Left renal cortex interstitium (tissue), 4 donors: ENCODE measurements around the gene APOBEC3C. TPM values are rescaled to one million over a fixed set of nuclear protein-coding genes. Genes with fewer than 3 reads are reported as not detected.
"Not testable (repeated sequence)": the region's sequence is repeated elsewhere in the genome, so short reads cannot be mapped to it uniquely, and the experiment has no call there.

ENCODE experiments used
- DNase-seq, 4 donors: peaks; one replicate each; pipeline ENCODE4 v3.0.0-alpha.2; 2013; ENCODE audit warnings: low read depth in 4 of 4, low spot score in 2 of 4, missing footprints in 1 of 4
- polyA plus RNA-seq, 4 donors: library from polyadenylated mRNA; unstranded; fragments of 120-200 nt; gene quantifications; one replicate each; pipeline ENCODE4 v1.2.1, GENCODE V29; 2013; ENCODE audit not compliant: insufficient read length in 4 of 4

The APOBEC3C gene
- polyA plus RNA-seq, 4 donors = 9.4 to 10.7 (median 10.2) TPM

GRCh38 chr22:39020021-39020651 is 6.1 kb downstream of the APOBEC3C start:
- not testable (repeated sequence) for DNase-seq

- no peak for DNase-seq
These were observed 7.6 kb downstream of the APOBEC3C start for GRCh38 chr22:39021552-39022250.

GRCh38 chr22:39024519-39025308 is 10.7 kb downstream of the APOBEC3C start:
- no peak for DNase-seq

GRCh38 chr22:39026509-39027150 is 12.6 kb downstream of the APOBEC3C start:
- no peak for DNase-seq

GRCh38 chr22:39027717-39028116 is 13.7 kb downstream of the APOBEC3C start:
- no peak for DNase-seq

- no peak for DNase-seq
These were observed 14.2 kb downstream of the APOBEC3C start for GRCh38 chr22:39028281-39028680.

- DNase-seq = no peak
These were observed 15.2 kb downstream of the APOBEC3C start for GRCh38 chr22:39029227-39029626.

GRCh38 chr22:39030705-39031104 is 16.6 kb downstream of the APOBEC3C start:
- DNase-seq = no peak

GRCh38 chr22:39031434-39032295 is 17.6 kb downstream of the APOBEC3C start:
- DNase-seq = not testable (repeated sequence)

GRCh38 chr22:39037071-39037470 is 23.0 kb downstream of the APOBEC3C start:
- not testable (repeated sequence) for DNase-seq

GRCh38 chr22:39039306-39040126 is 25.5 kb downstream of the APOBEC3C start:
- no peak for DNase-seq

GRCh38 chr22:39040155-39040537 is 26.1 kb downstream of the APOBEC3C start:
- DNase-seq = not testable (repeated sequence)

- DNase-seq = peak in 3 of 4 donors; percentile 17 to 26 (median 25)
These were observed 26.7 kb downstream of the APOBEC3C start, which contains the start of gene APOBEC3F for GRCh38 chr22:39040538-39041296. TSS of gene APOBEC3F (plus strand) at chr22:39040864. CDS start at chr22:39040961, 97 bp downstream.

- DNase-seq = no peak
These were observed 27.9 kb downstream of the APOBEC3C start for GRCh38 chr22:39041908-39042307.

GRCh38 chr22:39043063-39043462 is 29.0 kb downstream of the APOBEC3C start:
- not testable (repeated sequence) for DNase-seq

GRCh38 chr22:39045136-39045535 is 31.1 kb downstream of the APOBEC3C start:
- not testable (repeated sequence) for DNase-seq

GRCh38 chr22:39049486-39049885 is 35.4 kb downstream of the APOBEC3C start:
- DNase-seq = not testable (repeated sequence)

GRCh38 chr22:39051844-39052495 is 37.9 kb downstream of the APOBEC3C start:
- DNase-seq = not testable (repeated sequence)
